ENCODE results near the gene HMCN1. TPM values are rescaled to one million over a fixed set of nuclear protein-coding genes. Genes with fewer than 3 reads are reported as not detected.
"Not testable (repeated sequence)": the region's sequence is repeated elsewhere in the genome, so short reads cannot be mapped to it uniquely, and the experiment has no call there.

HMCN1 gene
- total RNA-seq, 2 experiments from 2014 or later = 0.07 to 0.21 TPM

DNA sequence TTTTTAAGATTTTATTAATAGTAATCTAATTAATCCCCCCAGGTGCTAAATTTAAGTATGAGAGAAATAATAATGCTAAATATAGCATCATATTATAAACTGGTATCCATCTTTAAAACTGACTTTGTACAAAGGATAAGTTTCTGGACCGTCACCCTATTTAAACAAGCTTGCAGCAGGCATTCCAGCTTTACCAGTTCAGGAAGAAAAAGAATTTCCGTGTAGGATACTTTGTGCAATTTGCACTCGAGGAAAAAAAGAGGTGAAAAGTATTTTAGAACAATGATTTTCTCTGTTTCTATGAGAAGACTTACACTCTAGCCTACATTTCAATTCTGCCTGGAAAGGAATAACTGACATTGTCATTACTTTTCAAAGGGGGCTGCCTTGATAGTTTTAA is 27.6 kb downstream of the HMCN1 start:
- POLR2A ChIA-PET = no interaction called here
- CTCF ChIA-PET = no interaction called here
- H3K27me3 Mint-ChIP-seq = peaks cover 21% of the 10 kb centered on the region
- H3K9me3 Mint-ChIP-seq = no peaks in the 10 kb centered on the region
- H3K27ac Mint-ChIP-seq = no peak overlapping the region
- no peak for DNase-seq
- no peaks in the 10 kb centered on the region for H3K36me3 Mint-ChIP-seq (ENCODE audit: low read depth)
- H3K4me3 Mint-ChIP-seq = no peak overlapping the region
- no peaks in the 10 kb centered on the region for H3K4me1 Mint-ChIP-seq

DNA sequence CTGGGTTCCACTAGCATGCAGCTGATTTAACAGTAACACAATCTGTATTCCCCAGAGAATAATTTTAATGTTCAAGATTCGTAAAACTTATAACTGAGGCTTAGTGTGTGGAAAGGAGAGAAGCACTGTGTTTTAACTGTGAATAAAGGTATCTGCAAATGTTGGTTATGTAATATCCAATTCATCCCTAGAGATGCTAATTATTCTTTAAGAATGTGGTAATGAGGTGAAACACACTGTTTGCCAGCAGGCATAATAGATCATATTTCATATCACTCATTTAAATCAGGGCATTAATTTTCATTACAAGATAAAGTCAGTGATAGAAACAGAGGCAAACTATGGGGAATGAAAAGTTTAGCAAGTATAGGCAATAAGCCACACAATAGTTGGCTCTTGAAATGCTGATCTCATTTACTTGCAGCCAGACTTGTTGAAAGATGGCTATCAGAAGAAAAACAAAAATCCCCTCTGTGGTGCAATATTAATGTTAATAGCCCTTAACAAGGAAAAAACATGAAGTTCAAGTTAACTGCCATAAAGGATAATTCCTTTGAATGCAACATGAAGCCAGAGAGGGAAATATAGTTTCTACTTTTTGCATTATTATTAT is 33.4 kb downstream of the HMCN1 start:
- H3K36me3 Mint-ChIP-seq (ENCODE audit: low read depth) = no peaks in the 10 kb centered on the region
- no peaks in the 10 kb centered on the region for H3K9me3 Mint-ChIP-seq
- ChIA-PET CTCF (no interaction called here), POLR2A (no interaction called here)
- H3K4me1 Mint-ChIP-seq = no peaks in the 10 kb centered on the region
- no peak overlapping the region for H3K4me3 Mint-ChIP-seq
- H3K27ac Mint-ChIP-seq = no peak overlapping the region
- DNase-seq = no peak
- peaks cover 14% of the 10 kb centered on the region for H3K27me3 Mint-ChIP-seq

DNA sequence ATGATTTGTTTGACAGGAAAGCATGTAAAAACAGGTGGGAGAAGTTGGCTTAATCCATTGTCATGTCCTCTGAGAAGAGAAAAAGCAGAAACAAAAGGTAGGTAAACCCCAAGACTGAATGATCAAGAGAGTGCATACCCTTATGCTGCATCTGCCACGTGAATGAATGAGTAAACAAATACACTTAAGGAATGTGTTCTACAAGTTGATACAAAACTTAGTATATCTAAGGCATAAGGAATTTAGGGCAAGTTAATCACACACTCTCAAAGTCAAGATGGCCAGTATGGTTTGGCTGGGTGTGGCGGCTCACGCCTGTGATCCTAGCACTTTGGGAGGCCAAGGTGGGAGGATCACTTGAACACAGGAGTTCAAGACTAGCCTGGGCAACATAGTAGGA is 34.2 kb downstream of the HMCN1 start:
- no peaks in the 10 kb centered on the region for H3K4me1 Mint-ChIP-seq
- no peaks in the 10 kb centered on the region for H3K9me3 Mint-ChIP-seq
- no peak overlapping the region for H3K27ac Mint-ChIP-seq
- no peaks in the 10 kb centered on the region for H3K36me3 Mint-ChIP-seq (ENCODE audit: low read depth)
- POLR2A ChIA-PET = no interaction called here
- H3K4me3 Mint-ChIP-seq = no peak overlapping the region
- peaks cover 9% of the 10 kb centered on the region for H3K27me3 Mint-ChIP-seq
- DNase-seq = no peak
- CTCF ChIA-PET = no interaction called here

DNA sequence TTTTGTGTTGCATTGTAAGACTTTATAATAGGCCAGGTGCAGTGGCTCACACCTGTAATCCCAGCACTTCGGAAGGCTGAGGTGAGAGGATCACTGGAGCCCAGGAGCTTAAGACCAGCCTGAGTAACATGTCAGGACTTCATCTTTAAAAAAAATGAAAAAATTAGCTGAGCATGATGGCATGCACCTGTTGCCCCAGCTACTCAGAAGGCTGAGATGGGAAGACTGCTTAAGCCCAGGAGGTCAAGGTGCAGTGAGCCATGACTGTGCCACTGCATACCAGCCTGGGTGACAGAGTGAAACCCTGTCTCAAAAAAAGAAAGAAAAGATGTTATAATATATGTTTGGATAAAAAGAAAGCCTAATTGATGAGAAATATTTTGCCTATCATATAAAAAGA is 34.9 kb downstream of the HMCN1 start:
- peaks cover 13% of the 10 kb centered on the region for H3K27me3 Mint-ChIP-seq
- H3K36me3 Mint-ChIP-seq (ENCODE audit: low read depth) = no peaks in the 10 kb centered on the region
- H3K4me3 Mint-ChIP-seq = no peak overlapping the region
- no peaks in the 10 kb centered on the region for H3K9me3 Mint-ChIP-seq
- H3K4me1 Mint-ChIP-seq = no peaks in the 10 kb centered on the region
- DNase-seq = no peak
- ChIA-PET POLR2A (no interaction called here), CTCF (interaction anchor here (1.3 kb wide), 1 partner anchor 17 kb away, joined by 3 read pairs; no protein-coding TSS in a partner anchor)
- H3K27ac Mint-ChIP-seq = no peak overlapping the region

DNA sequence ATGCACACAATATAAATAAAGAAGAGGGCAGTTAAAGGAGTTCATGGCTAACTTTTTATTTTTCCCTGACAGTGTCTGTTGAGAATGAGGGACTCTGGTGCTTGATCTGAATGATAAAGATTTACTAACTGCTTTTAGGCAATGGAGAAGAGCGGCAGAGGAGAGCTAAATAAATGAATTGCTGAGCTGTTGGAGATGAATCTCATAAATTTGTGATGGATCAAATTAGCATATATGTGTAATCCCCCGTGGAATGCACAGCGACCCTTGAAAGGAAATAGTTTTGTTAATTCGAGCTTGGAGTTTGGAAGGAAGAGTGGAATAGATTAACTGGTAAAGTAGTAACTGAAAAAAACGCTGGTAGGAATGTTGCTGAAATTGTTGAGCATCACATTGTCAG is 40.2 kb downstream of the HMCN1 start:
- no peak overlapping the region for H3K27ac Mint-ChIP-seq
- no peak for DNase-seq
- H3K27me3 Mint-ChIP-seq = peaks cover 14% of the 10 kb centered on the region
- ChIA-PET POLR2A (no interaction called here), CTCF (no interaction called here)
- no peaks in the 10 kb centered on the region for H3K9me3 Mint-ChIP-seq
- H3K4me1 Mint-ChIP-seq = no peaks in the 10 kb centered on the region
- H3K4me3 Mint-ChIP-seq = no peak overlapping the region
- H3K36me3 Mint-ChIP-seq (ENCODE audit: low read depth) = no peaks in the 10 kb centered on the region

DNA sequence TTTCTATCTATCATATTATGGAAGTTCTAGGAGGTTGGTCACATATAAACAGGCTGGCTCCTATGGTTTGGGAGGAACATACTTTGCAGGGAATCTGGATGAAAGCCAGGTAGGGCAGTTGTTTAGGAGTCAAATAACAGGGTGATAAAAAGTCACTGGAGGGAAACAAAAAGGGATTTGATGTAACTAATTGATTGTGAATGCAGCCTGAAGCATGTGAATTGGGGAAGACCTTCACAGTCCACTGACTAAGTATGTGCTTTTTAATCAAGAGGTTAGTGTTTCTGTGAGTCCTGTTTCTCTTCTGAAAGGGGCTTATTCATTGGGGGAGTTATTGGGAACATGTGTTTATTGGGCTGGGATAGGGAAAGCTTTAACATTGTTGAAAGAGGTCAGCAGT is 41.3 kb downstream of the HMCN1 start:
- H3K36me3 Mint-ChIP-seq (ENCODE audit: low read depth) = no peaks in the 10 kb centered on the region
- H3K4me1 Mint-ChIP-seq = no peaks in the 10 kb centered on the region
- CTCF ChIA-PET = no interaction called here
- no peak overlapping the region for H3K27ac Mint-ChIP-seq
- no peak for DNase-seq
- H3K4me3 Mint-ChIP-seq = no peak overlapping the region
- H3K27me3 Mint-ChIP-seq = peaks cover 11% of the 10 kb centered on the region
- no peaks in the 10 kb centered on the region for H3K9me3 Mint-ChIP-seq
- POLR2A ChIA-PET = no interaction called here

DNA sequence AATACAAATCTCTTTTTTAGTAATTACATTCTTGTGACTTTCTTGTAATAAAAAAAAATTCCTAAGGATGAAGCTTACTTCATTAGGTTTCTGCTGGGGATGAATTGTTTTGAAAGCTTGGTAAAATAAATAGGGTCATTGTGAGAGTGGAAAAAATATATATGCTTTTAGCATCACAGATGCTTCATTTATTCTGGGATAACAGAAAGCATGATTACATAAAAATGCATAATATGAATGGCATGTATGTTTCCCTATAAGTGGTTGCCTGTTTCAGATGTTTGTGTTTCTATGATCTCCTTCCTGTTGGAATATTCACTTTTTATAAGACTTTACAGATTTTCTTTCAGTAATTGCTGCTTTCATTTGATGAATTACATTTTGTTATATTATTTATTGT is 42.3 kb downstream of the HMCN1 start:
- CTCF ChIA-PET = no interaction called here

DNA sequence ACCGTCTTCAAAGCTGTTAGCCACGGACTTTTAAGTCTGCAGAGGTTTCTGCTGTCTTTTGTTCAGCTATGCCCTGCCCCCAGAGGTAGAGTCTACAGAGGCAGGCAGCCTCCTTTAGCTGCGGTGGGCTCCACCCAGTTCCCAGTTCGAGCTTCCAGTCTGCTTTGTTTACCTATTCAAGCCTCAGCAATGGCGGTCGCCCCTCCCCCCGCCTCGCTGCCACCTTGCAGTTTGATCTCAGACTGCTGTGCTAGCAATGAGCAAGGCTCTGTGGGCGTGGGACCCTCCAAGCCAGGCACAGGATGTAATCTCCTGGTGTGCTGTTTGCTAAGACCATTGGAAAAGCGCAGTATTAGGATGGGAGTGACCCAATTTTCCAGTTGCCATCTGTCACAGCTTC is 49.7 kb downstream of the HMCN1 start:
- H3K4me1 Mint-ChIP-seq; POLR2A ChIA-PET; H3K4me3 Mint-ChIP-seq; H3K9me3 Mint-ChIP-seq; H3K36me3 Mint-ChIP-seq (ENCODE audit: low read depth); DNase-seq; CTCF ChIA-PET; H3K27me3 Mint-ChIP-seq; H3K27ac Mint-ChIP-seq: not testable (repeated sequence)

More for the DNA sequence above, 42.3 kb downstream of the HMCN1 start:
- Mint-ChIP-seq H3K36me3 (ENCODE audit: low read depth) (no peaks in the 10 kb centered on the region), H3K27ac (no peak overlapping the region), H3K27me3 (peaks cover 9% of the 10 kb centered on the region), H3K4me3 (no peak overlapping the region), H3K4me1 (no peaks in the 10 kb centered on the region), H3K9me3 (no peaks in the 10 kb centered on the region)
- no peak for DNase-seq
- POLR2A ChIA-PET = no interaction called here

DNA sequence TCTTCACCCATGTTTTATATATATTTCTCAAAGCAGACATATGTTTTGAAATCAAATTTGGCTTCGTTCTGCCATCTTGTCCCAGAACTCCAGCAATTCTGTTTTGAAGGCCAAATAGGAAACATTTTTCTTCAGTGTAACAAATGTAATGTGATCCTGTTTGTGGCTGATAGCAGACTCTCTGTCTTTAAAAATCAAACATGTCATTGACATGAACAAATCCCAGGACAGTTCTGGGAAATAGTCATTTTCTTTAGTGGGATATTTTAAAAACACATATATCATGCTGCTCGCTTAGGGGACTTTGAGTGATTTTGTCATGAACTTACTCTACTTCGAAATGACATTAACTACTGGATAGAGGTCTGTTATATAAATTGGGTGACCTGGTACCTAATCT is 51.4 kb downstream of the HMCN1 start:
- DNase-seq = no peak
- Mint-ChIP-seq H3K36me3 (ENCODE audit: low read depth) (no peaks in the 10 kb centered on the region), H3K4me1 (no peaks in the 10 kb centered on the region), H3K4me3 (no peak overlapping the region), H3K27me3 (no peaks in the 10 kb centered on the region), H3K9me3 (no peaks in the 10 kb centered on the region), H3K27ac (no peak overlapping the region)
- ChIA-PET POLR2A (no interaction called here), CTCF (interaction anchor here (1.0 kb wide), 1 partner anchor 16 kb away, joined by 3 read pairs; no protein-coding TSS in a partner anchor)

DNA sequence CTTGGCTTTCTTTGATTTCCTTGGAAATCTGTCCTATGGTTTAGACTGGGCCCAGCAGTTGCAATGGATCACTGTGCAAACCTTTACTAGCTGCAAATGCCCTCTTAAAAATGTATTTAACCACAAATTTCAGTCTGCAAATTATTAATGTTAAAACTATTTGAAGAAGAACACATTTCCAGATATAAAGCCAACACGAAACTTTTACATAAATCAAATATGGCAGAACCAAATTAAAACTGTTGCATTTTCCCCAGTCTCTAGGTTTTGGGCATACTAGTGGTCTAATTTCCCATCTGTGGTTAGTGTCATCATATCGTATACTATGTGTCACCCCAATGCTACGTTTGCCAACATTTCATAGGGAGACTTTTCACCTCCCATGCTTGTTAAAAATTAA is 52.3 kb downstream of the HMCN1 start:
- ChIA-PET CTCF (no interaction called here), POLR2A (no interaction called here)
- Mint-ChIP-seq H3K4me1 (no peaks in the 10 kb centered on the region), H3K36me3 (ENCODE audit: low read depth) (no peaks in the 10 kb centered on the region), H3K27me3 (no peaks in the 10 kb centered on the region), H3K27ac (no peak overlapping the region), H3K4me3 (no peak overlapping the region), H3K9me3 (no peaks in the 10 kb centered on the region)
- no peak for DNase-seq

DNA sequence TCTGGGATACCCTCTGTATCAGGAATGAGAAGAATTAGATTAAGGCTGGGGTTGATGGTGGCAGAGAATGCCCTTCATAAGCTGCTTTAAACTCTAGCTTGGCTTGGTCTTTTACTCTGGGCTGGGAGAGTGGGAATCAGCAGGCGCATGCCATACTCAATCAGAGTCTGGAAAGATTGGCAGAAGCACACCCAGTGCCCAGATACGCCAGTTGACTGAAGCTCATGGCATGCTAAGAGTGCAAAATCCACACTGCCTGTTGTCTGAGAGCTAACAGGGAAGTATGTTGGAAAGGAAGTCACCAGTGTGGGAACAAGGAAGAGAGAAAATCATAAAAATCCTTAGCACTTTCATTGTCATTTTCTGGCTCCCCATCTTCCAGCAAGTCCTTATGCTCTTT is 53.0 kb downstream of the HMCN1 start:
- H3K4me3 Mint-ChIP-seq = no peak overlapping the region
- ChIA-PET CTCF (no interaction called here), POLR2A (no interaction called here)
- H3K27me3 Mint-ChIP-seq = no peaks in the 10 kb centered on the region
- DNase-seq = no peak
- H3K9me3 Mint-ChIP-seq = no peaks in the 10 kb centered on the region
- H3K4me1 Mint-ChIP-seq = no peaks in the 10 kb centered on the region
- H3K27ac Mint-ChIP-seq = no peak overlapping the region
- no peaks in the 10 kb centered on the region for H3K36me3 Mint-ChIP-seq (ENCODE audit: low read depth)

DNA sequence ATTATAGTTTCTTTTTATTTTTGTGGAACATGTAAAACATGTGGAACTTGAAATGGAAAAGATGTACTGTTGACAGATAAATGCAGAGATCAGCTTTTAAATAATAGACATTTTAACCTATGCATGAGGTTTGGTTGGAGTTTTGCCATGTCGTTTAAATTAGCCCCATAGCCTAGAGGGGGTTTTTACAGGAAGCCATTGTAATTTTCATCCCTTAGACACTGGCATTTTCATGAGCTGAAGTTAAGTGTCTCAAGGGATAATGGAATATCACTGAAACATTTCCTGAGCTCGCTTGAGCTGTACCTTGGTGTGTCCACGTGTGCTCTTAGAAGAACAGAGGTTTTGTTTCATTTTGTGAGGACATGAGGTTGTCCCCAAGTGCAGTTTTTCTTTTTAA is 54.2 kb downstream of the HMCN1 start:
- Mint-ChIP-seq H3K27me3 (peaks cover 2% of the 10 kb centered on the region), H3K27ac (no peak overlapping the region), H3K4me1 (no peaks in the 10 kb centered on the region), H3K4me3 (no peak overlapping the region), H3K36me3 (ENCODE audit: low read depth) (no peaks in the 10 kb centered on the region), H3K9me3 (no peaks in the 10 kb centered on the region)
- ChIA-PET POLR2A (no interaction called here), CTCF (no interaction called here)
- DNase-seq = no peak

DNA sequence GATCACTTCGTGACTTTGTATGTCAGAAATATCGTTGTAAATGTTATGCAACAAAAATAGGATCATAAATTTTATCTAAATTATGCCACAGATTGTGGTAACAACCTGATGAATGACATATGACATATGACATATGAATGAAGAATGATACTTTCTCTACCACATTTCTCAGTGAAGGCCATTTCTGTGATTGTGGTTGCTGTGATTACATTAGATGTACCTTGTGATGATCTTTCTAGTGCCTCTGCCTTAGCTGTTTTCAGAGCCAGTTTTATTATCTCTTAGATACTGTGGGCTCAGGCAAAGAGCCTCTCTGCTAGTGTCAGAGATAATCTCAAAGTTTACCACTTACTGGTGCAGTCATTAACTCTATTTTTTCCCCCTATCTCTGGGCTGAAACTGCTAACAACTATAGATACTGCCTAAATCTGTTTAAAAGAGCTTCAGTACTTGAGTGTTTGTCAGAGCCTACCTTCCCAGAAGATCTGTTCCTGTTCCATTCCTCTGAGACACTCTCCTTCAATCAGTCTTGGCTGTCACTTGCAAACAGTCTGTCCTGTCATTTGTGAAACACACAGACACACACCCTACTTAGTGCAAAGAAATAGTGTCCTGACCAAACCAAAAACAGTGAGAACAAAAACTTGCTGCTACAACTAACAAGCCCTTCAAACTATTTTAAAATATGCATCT is 55.5 kb downstream of the HMCN1 start:
- POLR2A ChIA-PET = no interaction called here
- Mint-ChIP-seq H3K4me3 (no peak overlapping the region), H3K27me3 (peaks cover 2% of the 10 kb centered on the region), H3K27ac (no peak overlapping the region), H3K36me3 (ENCODE audit: low read depth) (no peaks in the 10 kb centered on the region), H3K9me3 (no peaks in the 10 kb centered on the region), H3K4me1 (no peaks in the 10 kb centered on the region)
- no peak for DNase-seq
- CTCF ChIA-PET = no interaction called here

DNA sequence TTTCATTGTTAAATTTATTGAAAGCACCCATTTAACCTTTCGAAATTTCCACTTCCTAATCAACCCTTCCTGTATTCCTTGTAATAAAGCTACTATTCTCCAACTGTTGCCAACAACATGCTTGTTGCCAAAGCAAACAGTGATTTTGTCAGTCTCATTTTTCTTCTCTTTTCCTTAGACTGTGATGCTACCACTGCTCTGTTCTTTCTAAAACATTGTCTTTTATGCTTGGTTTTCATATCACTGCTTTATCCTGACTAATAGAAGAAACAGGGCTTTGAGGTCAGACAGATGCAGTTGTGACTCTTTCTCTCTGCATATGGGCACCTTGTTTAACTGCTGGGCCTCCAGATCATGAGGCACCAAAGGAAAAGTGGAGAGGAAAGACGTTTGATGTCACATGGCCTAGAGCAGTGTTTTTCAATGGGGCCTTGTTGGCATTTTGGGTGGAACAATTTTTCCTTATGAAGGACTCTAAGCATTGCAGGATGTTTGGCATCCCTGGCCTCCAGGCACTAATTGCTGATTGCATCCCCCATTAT is 56.1 kb downstream of the HMCN1 start:
- H3K4me3 Mint-ChIP-seq = no peak overlapping the region
- POLR2A ChIA-PET = no interaction called here

More for the DNA sequence above, 56.1 kb downstream of the HMCN1 start:
- H3K4me1 Mint-ChIP-seq = no peaks in the 10 kb centered on the region
- no peaks in the 10 kb centered on the region for H3K36me3 Mint-ChIP-seq (ENCODE audit: low read depth)
- H3K27ac Mint-ChIP-seq = no peak overlapping the region
- H3K9me3 Mint-ChIP-seq = no peaks in the 10 kb centered on the region
- H3K27me3 Mint-ChIP-seq = peaks cover 2% of the 10 kb centered on the region
- CTCF ChIA-PET = no interaction called here
- no peak for DNase-seq

All from activated CD4-positive, alpha-beta T cell treated with anti-CD3 and anti-CD28 coated beads, Interleukin-2, amount 10 ng/mL, durations not matched to agents 7 days and 5 days (primary cell).